ENCODE data around the gene SIX6.

Gene SIX6

GRCh38 chr14:60561845-60562746, 53.1 kb downstream of the SIX6 start:
- H3K4me1 Mint-ChIP-seq (ENCODE audit: low read depth), result no peaks in the 10 kb centered on the region
- intact Hi-C loops (cut with micrococcal nuclease), result no loop called here

More at GRCh38 chr14:60561845-60562746, 53.1 kb downstream of the SIX6 start:
- Mint-ChIP-seq H3K27me3 (peaks cover 3% of the 10 kb centered on the region), H3K9me3 (no peaks in the 10 kb centered on the region), H3K4me3 (no peak overlapping the region), H3K36me3 (ENCODE audit: low read depth) (no peaks in the 10 kb centered on the region), H3K27ac (no peak overlapping the region)
